ENCODE data around the gene TRPV4.

- no peak for TF ChIP-seq CTCF (IDR thresholded peaks at IDR 0.05; ENCODE audit: borderline replicate concordance, extremely low read depth, low read length, poor library complexity, severe bottlenecking)
- TF ChIP-seq EZH2 (IDR thresholded peaks at IDR 0.05; ENCODE audit: borderline replicate concordance, low read depth, low read length, severe bottlenecking) = no peak
Measured at GRCh38 chr12:109873653-109874052, 40.5 kb upstream of the TRPV4 start.

Measured in DND-41 (cell line).